Upper lobe of left lung (tissue), 4 donors: Measurements from ENCODE around the gene STK35.

Source experiments
- POLR2AphosphoS5 ChIP-seq, 2 donors: sonication (generic); formaldehyde crosslinking; IDR thresholded peaks; one replicate each; pipeline ENCODE4 v1.5.1; 2017; ENCODE audit warnings: antibody characterized with exemption in 2 of 2
- TF ChIP-seq, protein P1 (sequence below), 6 experiments: fragments of 450-650 bp in 4 of 6; fragments of 200-600 bp in 2 of 6; sonication (generic) in 2 of 6; IDR thresholded peaks; one replicate each; pipeline ENCODE4 v1.5.1; 2016 to 2019; ENCODE audit warnings: antibody characterized with exemption in 6 of 6

DNA sequence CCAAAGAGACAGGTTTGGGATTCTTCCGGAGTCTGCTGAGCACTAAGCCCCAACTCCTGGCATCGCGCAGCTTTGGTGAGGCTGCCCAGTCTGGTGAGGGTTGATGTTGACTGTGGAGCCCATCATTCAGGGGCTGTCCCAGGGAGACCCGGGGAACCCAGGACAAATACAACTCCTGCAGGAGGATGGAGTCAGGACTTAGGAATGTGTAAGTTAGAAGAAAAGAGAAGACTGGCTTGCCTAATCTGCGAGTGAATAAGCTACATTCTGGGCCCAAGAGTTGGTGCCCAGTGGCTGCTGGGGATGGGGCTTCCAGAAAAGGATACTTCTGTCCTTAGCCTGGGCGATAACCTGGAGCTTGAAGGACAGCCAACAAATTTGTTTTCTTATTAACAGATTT, 47.9 kb downstream of the STK35 start:
- no peak for TF ChIP-seq POLR2AphosphoS5 (IDR thresholded peaks at IDR 0.05)
- TF ChIP-seq, protein P1, sequence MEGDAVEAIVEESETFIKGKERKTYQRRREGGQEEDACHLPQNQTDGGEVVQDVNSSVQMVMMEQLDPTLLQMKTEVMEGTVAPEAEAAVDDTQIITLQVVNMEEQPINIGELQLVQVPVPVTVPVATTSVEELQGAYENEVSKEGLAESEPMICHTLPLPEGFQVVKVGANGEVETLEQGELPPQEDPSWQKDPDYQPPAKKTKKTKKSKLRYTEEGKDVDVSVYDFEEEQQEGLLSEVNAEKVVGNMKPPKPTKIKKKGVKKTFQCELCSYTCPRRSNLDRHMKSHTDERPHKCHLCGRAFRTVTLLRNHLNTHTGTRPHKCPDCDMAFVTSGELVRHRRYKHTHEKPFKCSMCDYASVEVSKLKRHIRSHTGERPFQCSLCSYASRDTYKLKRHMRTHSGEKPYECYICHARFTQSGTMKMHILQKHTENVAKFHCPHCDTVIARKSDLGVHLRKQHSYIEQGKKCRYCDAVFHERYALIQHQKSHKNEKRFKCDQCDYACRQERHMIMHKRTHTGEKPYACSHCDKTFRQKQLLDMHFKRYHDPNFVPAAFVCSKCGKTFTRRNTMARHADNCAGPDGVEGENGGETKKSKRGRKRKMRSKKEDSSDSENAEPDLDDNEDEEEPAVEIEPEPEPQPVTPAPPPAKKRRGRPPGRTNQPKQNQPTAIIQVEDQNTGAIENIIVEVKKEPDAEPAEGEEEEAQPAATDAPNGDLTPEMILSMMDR (IDR thresholded peaks at IDR 0.05): no peak
